HFFc6 (cell line): Measurements from ENCODE around the gene GLP1R. TPM values are rescaled to one million over a fixed set of nuclear protein-coding genes. Genes with fewer than 3 reads are reported as not detected.

ENCODE experiments used
- DNase-seq: peaks from one replicate; pipeline ENCODE4 v3.0.0-alpha.2; 2018
- H3K27ac Mint-ChIP-seq: 2 replicates; pipeline ENCODE4 v1.8.0; 2020; ENCODE audit warnings: mild to moderate bottlenecking, mixed read lengths
- H3K27me3 Mint-ChIP-seq: 2 replicates; pipeline ENCODE4 v1.8.0; 2021; ENCODE audit warnings: mild to moderate bottlenecking, moderate library complexity, mixed read lengths; ENCODE audit not compliant: insufficient read depth
- H3K36me3 Mint-ChIP-seq: 2 replicates; pipeline ENCODE4 v1.8.0; 2021; ENCODE audit warnings: low read depth, mixed read lengths
- H3K4me1 Mint-ChIP-seq: 2 replicates; pipeline ENCODE4 v1.8.0; 2020; ENCODE audit warnings: low read depth, mixed read lengths
- H3K4me3 Mint-ChIP-seq: 2 replicates; pipeline ENCODE4 v1.8.0; 2020; ENCODE audit warnings: mild to moderate bottlenecking, moderate library complexity, mixed read lengths
- H3K9me3 Mint-ChIP-seq: 2 replicates; pipeline ENCODE4 v1.8.0; 2020; ENCODE audit warnings: mild to moderate bottlenecking, mixed read lengths
- CTCF ChIP-seq: fragments of 200-600 bp; sonication (generic); IDR thresholded peaks from 2 replicates; pipeline ENCODE4 v1.5.0; 2021; ENCODE audit warnings: antibody characterized with exemption, mild to moderate bottlenecking
- total RNA-seq, 6 experiments: library from RNA; stranded (reverse); fragmentation: NEBNext Ultra II Directional; extraction: Animal tissue kit (Norgen Biotek cat#: 25700); gene quantifications; 2 replicates in 1 of 6; 3 replicates in 5 of 6; pipeline ENCODE4 v1.2.3, GENCODE V29; 2021

The GLP1R gene
- total RNA-seq, 6 experiments from 2014 or later, result not detected

- no peak for TF ChIP-seq CTCF
- Mint-ChIP-seq H3K4me3 (no peak overlapping the region), H3K27ac (no peak overlapping the region), H3K9me3 (no peaks in the 10 kb centered on the region), H3K36me3 (no peaks in the 10 kb centered on the region; the same call in 1 of the 2 replicates), H3K4me1 (no peaks in the 10 kb centered on the region; the same call in 1 of the 2 replicates), H3K27me3 (peaks cover 2% of the 10 kb centered on the region)
- DNase-seq, result no peak
Observed at GRCh38 chr6:39108041-39108839, 59.7 kb downstream of the GLP1R start.

GRCh38 chr6:39111280-39111679, 62.7 kb downstream of the GLP1R start:
- Mint-ChIP-seq H3K9me3 (no peaks in the 10 kb centered on the region), H3K4me3 (no peak overlapping the region), H3K4me1 (peaks cover 19% of the 10 kb centered on the region), H3K27ac (no peak overlapping the region), H3K27me3 (peaks cover 2% of the 10 kb centered on the region), H3K36me3 (no peaks in the 10 kb centered on the region; the same call in 1 of the 2 replicates)
- DNase-seq, result no peak
- TF ChIP-seq CTCF, result no peak

GRCh38 chr6:39113788-39114187, 65.2 kb downstream of the GLP1R start:
- H3K27me3 Mint-ChIP-seq, result no peaks in the 10 kb centered on the region
- peaks cover 19% of the 10 kb centered on the region for H3K4me1 Mint-ChIP-seq
- no peak for DNase-seq
- no peaks in the 10 kb centered on the region for H3K9me3 Mint-ChIP-seq
- peak overlapping the region; percentile 93 for H3K4me3 Mint-ChIP-seq
- no peaks in the 10 kb centered on the region; the same call in 1 of the 2 replicates for H3K36me3 Mint-ChIP-seq
- no peak overlapping the region for H3K27ac Mint-ChIP-seq
- TF ChIP-seq CTCF, result no peak

- H3K36me3 Mint-ChIP-seq, result no peaks in the 10 kb centered on the region; the same call in 1 of the 2 replicates
- no peaks in the 10 kb centered on the region for H3K9me3 Mint-ChIP-seq
- H3K4me1 Mint-ChIP-seq, result peaks cover 19% of the 10 kb centered on the region
- peak overlapping the region; percentile 93 for H3K4me3 Mint-ChIP-seq
- no peak for TF ChIP-seq CTCF
- H3K27ac Mint-ChIP-seq, result peak overlapping the region; percentile 88
- H3K27me3 Mint-ChIP-seq, result no peaks in the 10 kb centered on the region
- DNase-seq, result no peak
Observed at GRCh38 chr6:39114388-39114703, 65.8 kb downstream of the GLP1R start.

- peak; percentile 81 for DNase-seq
- peak within 1 kb of the TSS; percentile 88 for H3K27ac Mint-ChIP-seq
- H3K4me3 Mint-ChIP-seq, result peak within 1 kb of the TSS; percentile 93
- TF ChIP-seq CTCF, result no peak
- H3K9me3 Mint-ChIP-seq, result no peaks in the 10 kb centered on the region
- no peaks in the 10 kb centered on the region for H3K27me3 Mint-ChIP-seq
- H3K36me3 Mint-ChIP-seq, result no peaks in the 10 kb centered on the region; the same call in 1 of the 2 replicates
- H3K4me1 Mint-ChIP-seq, result peaks cover 19% of the 10 kb centered on the region
Observed at GRCh38 chr6:39114704-39115599, 66.4 kb downstream of the GLP1R start, which contains the start of gene SAYSD1. SAYSD1 (minus strand) TSS chr6:39115186; CDS start chr6:39115089, 97 bp downstream.
